ENCODE results near the gene TRAIP.

DNA sequence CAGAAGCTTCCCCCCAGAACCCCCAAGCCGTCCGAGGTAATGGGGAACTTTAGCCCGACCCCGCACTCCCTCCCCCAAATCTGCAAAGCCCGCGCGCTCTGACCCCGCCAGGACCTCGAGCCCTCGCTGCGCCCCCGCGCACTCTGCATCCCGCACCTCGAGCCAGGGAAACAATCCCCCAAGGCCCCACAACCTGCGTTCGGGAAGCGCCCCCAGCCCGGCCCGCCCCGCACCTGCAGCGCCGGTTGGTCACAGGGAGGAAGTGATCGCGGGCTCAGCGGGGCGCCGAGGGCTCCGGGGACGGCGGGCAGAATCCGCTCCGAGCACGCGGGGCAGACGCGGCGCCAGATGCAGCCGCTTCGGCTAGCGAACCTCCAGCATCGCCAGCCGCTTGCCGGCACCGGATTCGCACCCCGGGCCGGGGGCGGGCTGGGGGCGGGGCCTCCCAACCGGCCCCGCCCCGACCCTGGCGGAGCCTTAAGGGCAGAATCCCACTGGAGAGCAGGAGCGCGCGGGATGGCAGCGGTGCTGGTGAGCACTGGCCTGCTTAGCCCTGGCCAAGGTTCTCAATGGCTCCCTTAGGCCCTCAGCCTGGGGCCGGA is 13.3 kb upstream of the TRAIP start, which contains the start of gene CAMKV:
- TF ChIP-seq EZH2 (IDR thresholded peaks at IDR 0.05; ENCODE audit: insufficient read depth, poor library complexity, severe bottlenecking), result no peak
- TF ChIP-seq EZH2phosphoT487 (IDR thresholded peaks at IDR 0.05; ENCODE audit: insufficient read depth, low read depth), result no peak
